PC-9 (cell line): ENCODE measurements around the gene SNU13. TPM values are rescaled to one million over a fixed set of nuclear protein-coding genes. Genes with fewer than 3 reads are reported as not detected.
A peak's percentile ranks its signal among the peaks of the same experiment; 100 is the strongest.
"Not testable (repeated sequence)": the region's sequence is repeated elsewhere in the genome, so short reads cannot be mapped to it uniquely, and the experiment has no call there.

Source experiments
- BruUV-seq: library from RNA; stranded (reverse); fragments of 400-500 nt; replicated peaks from 2 replicates; lab custom pipeline; 2021; lab: Mats Ljungman, UMichigan
- CTCF ChIA-PET: fragments of 300-600 bp; sonication (Branson Sonifier 250); formaldehyde crosslinking; loops from one replicate; lab custom pipeline; 2022; ENCODE audit warnings: antibody characterized with exemption; lab: Charles Lee
- POLR2A ChIA-PET: fragments of 300-600 bp; sonication (Branson Sonifier 250); formaldehyde crosslinking; loops from one replicate; lab custom pipeline; 2022; ENCODE audit warnings: antibody characterized with exemption; ENCODE audit not compliant: unreplicated experiment; lab: Charles Lee
- DNase-seq, 2 experiments: peaks; one replicate each; pipeline versions ENCODE4 v3.0.0 to v3.0.0-alpha.2; 2015 to 2022; ENCODE audit warnings: mixed read lengths in 1 of 2
- H2AFZ ChIP-seq: fragments of 200-600 bp; sonication (generic); 2 replicates; pipeline ENCODE4 v1.8.1; 2017; ENCODE audit warnings: antibody characterized with exemption
- H3F3A ChIP-seq: fragments of 200-600 bp; sonication (generic); 2 replicates; pipeline ENCODE4 v1.8.1; 2017; ENCODE audit warnings: antibody characterized with exemption, mild to moderate bottlenecking, low read depth; ENCODE audit not compliant: insufficient read depth
- H3K27ac ChIP-seq: fragments of 200-600 bp; sonication (generic); 2 replicates; pipeline ENCODE4 v1.6.1; 2016; ENCODE audit warnings: mixed run types
- H3K27me3 ChIP-seq: fragments of 200-600 bp; sonication (generic); 2 replicates; pipeline ENCODE4 v1.6.1; 2016; ENCODE audit warnings: low read depth, mixed run types; ENCODE audit not compliant: insufficient read depth
- H3K36me3 ChIP-seq: fragments of 200-600 bp; sonication (generic); 2 replicates; pipeline ENCODE4 v1.6.1; 2016; ENCODE audit warnings: low read depth, mixed run types
- H3K4me1 ChIP-seq: fragments of 200-600 bp; sonication (generic); replicated peaks from 2 replicates; pipeline ENCODE4 v1.6.1; 2016; ENCODE audit warnings: mixed run types; ENCODE audit not compliant: insufficient read depth
- H3K4me2 ChIP-seq: fragments of 200-600 bp; sonication (generic); 2 replicates; pipeline ENCODE4 v1.6.1; 2017; ENCODE audit warnings: mixed run types
- H3K4me3 ChIP-seq: fragments of 200-600 bp; sonication (generic); 2 replicates; pipeline ENCODE4 v1.6.1; 2016; ENCODE audit warnings: mixed run types
- H3K79me2 ChIP-seq: fragments of 200-600 bp; sonication (generic); 2 replicates; pipeline ENCODE4 v1.6.1; 2017; ENCODE audit warnings: low read depth, mixed run types
- H3K9me2 ChIP-seq: fragments of 200-600 bp; sonication (generic); 2 replicates; pipeline ENCODE4 v1.8.1; 2017; ENCODE audit warnings: mild to moderate bottlenecking; ENCODE audit not compliant: insufficient read depth
- H3K9me3 ChIP-seq: fragments of 200-600 bp; sonication (generic); 2 replicates; pipeline ENCODE4 v1.8.1; 2016; ENCODE audit warnings: low read depth; ENCODE audit not compliant: insufficient read depth
- H4K20me1 ChIP-seq: fragments of 200-600 bp; sonication (generic); 2 replicates; pipeline ENCODE4 v1.8.1; 2017; ENCODE audit not compliant: insufficient read depth
- EZH2 ChIP-seq: fragments of 200-600 bp; sonication (generic); IDR thresholded peaks from 2 replicates; pipeline ENCODE4 v1.8.0; 2017; ENCODE audit warnings: antibody characterized with exemption, low read depth
- intact Hi-C: fragments of 100-400 bp; cut with micrococcal nuclease; formaldehyde crosslinking; loops from one replicate; pipeline ENCODE4 v1.10.0; 2022; ENCODE audit not compliant: unreplicated experiment
- total RNA-seq: library from RNA; stranded (reverse); gene quantifications from 2 replicates; pipeline ENCODE4 v1.2.3, GENCODE V29; 2021
- TF ChIP-seq, protein P1 (sequence below): fragments of 200-600 bp; sonication (generic); conservative IDR thresholded peaks from 2 replicates; pipeline ENCODE4 v1.6.1; 2017; ENCODE audit warnings: mixed run types, antibody characterized with exemption, mild to moderate bottlenecking, moderate library complexity

Gene SNU13
- total RNA-seq, 1 experiment from 2014 or later, result 229 TPM

GRCh38 chr22:41672780-41673509 lies 15.7 kb downstream of the SNU13 start:
- Histone ChIP-seq H3F3A (peaks cover 92% of the 10 kb centered on the region), H3K27ac (peak overlapping the region; percentile 62), H3K36me3 (peaks cover 5% of the 10 kb centered on the region; the same call in 1 of the 2 replicates), H3K4me1 (peaks cover 47% of the 10 kb centered on the region), H3K9me3 (no peaks in the 10 kb centered on the region), H3K79me2 (peaks cover 64% of the 10 kb centered on the region), H3K27me3 (no peaks in the 10 kb centered on the region), H2AFZ (no peak overlapping the region), H3K4me3 (no peak overlapping the region), H3K4me2 (peak overlapping the region; percentile 6; the same call in 1 of the 2 replicates), H3K9me2 (no peaks in the 10 kb centered on the region), H4K20me1 (peaks cover 36% of the 10 kb centered on the region)
- POLR2A ChIA-PET, result no interaction called here
- intact Hi-C loops, result no loop called here
- no peak for TF ChIP-seq EZH2
- TF ChIP-seq, protein P1, sequence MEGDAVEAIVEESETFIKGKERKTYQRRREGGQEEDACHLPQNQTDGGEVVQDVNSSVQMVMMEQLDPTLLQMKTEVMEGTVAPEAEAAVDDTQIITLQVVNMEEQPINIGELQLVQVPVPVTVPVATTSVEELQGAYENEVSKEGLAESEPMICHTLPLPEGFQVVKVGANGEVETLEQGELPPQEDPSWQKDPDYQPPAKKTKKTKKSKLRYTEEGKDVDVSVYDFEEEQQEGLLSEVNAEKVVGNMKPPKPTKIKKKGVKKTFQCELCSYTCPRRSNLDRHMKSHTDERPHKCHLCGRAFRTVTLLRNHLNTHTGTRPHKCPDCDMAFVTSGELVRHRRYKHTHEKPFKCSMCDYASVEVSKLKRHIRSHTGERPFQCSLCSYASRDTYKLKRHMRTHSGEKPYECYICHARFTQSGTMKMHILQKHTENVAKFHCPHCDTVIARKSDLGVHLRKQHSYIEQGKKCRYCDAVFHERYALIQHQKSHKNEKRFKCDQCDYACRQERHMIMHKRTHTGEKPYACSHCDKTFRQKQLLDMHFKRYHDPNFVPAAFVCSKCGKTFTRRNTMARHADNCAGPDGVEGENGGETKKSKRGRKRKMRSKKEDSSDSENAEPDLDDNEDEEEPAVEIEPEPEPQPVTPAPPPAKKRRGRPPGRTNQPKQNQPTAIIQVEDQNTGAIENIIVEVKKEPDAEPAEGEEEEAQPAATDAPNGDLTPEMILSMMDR, result peak; percentile 62
- CTCF ChIA-PET, result no interaction called here
- BruUV-seq, result no TSS peak
- DNase-seq, result peak in 1 of 2 experiments; percentile 54

- H3K36me3 ChIP-seq, H2AFZ ChIP-seq, BruUV-seq, H3K4me3 ChIP-seq, H3K9me3 ChIP-seq, H3K9me2 ChIP-seq, intact Hi-C loops, H3K27me3 ChIP-seq: not testable (repeated sequence)
- Histone ChIP-seq H4K20me1 (peaks cover 29% of the 10 kb centered on the region), H3K4me1 (peaks cover 54% of the 10 kb centered on the region), H3K79me2 (peaks cover 56% of the 10 kb centered on the region), H3F3A (peaks cover 92% of the 10 kb centered on the region), H3K27ac (peak overlapping the region; percentile 91), H3K4me2 (0 out of 2 replicates have a peak overlapping the region, but pooled peaks have one; percentile 6)
- ChIA-PET CTCF (interaction anchor here (0.7 kb wide), 1 partner anchor 269 kb away, joined by 3 read pairs; no protein-coding TSS in a partner anchor), POLR2A (interaction anchor here (0.7 kb wide), 3 partner anchors 36 to 278 kb away, joined by 5 to 19 read pairs (median 13); no protein-coding TSS in a partner anchor)
- peak; percentile 69 to 99 for DNase-seq
Observed at GRCh38 chr22:41672096-41672495, 16.6 kb downstream of the SNU13 start.

DNA sequence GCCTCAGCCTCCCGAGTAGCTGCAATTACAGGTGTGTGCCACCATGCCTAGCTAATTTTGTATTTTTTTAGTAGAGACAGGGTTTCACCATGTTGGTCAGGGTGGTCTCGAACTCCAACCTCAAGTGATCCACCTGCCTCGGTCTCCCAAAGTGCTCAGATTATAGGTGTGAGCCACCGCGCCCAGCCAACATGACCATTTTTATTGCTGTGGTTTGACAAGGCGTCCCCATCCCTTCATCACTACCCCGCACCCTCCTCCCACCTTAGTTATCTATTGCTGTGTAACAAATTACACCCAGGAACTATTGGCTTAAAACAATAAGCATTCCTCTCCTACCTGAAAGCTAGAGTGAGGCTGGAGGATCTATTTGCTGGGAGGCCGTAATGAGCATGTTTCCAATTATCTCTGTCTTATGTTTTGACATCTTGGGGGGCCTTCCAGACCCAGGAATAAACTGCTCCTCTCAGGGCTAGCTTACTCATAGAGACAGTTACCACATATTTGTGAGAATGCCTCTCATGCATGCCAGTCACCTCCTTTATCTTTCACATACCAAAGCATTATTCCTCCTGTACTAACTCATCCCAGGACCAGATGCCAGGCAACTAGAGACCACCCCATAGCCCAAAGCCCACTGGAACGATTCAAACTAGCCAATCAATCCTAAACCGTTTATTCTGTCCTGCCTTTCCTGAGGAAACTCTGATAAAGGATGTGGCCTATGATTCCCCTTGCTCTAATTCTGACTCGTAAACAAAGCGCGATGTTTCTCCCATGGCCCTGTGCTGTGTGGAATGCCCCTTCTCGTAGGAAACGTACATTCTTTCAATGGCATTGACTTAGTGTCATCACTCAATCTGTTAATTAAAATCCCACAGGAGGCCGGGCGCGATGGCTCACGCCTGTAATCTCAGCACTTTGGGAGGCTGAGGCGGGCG lies 19.4 kb downstream of the SNU13 start:
- Histone ChIP-seq H3K36me3 (0 out of 2 replicates have a peak, but pooled peaks cover 5% of the 10 kb centered on the region), H3K79me2 (peaks cover 36% of the 10 kb centered on the region), H3K4me2 (peak overlapping the region; percentile 13), H3K9me3 (no peaks in the 10 kb centered on the region), H3K9me2 (no peaks in the 10 kb centered on the region), H3K4me3 (no peak overlapping the region), H3K27me3 (no peaks in the 10 kb centered on the region), H3F3A (peaks cover 86% of the 10 kb centered on the region), H3K4me1 (peaks cover 62% of the 10 kb centered on the region), H2AFZ (no peak overlapping the region), H4K20me1 (peaks cover 19% of the 10 kb centered on the region), H3K27ac (peak overlapping the region; percentile 91)
- POLR2A ChIA-PET, result interaction anchor here (0.5 to 0.7 kb wide), 3 partner anchors 55 to 131 kb away, joined by 3 to 5 read pairs (median 3); partner anchors contain the start of gene CCDC134
- peak; percentile 39 to 88 for DNase-seq
- TF ChIP-seq EZH2, result no peak
- TF ChIP-seq, protein P1, result no peak
- CTCF ChIA-PET, result no interaction called here
- intact Hi-C loops, result no loop called here
- BruUV-seq, result no TSS peak
